DND-41 (cell line): ENCODE data around the gene MANBA.

Source experiments
- EZH2 ChIP-seq: IDR thresholded peaks from 3 replicates; pipeline ENCODE4 v1.6.1; 2012; ENCODE audit warnings: borderline replicate concordance, low read depth, mild to moderate bottlenecking, moderate library complexity, low read length, inconsistent platforms; ENCODE audit not compliant: severe bottlenecking
- TF ChIP-seq, protein P1 (sequence below): IDR thresholded peaks from 2 replicates; pipeline ENCODE4 v1.5.1; 2012; ENCODE audit warnings: borderline replicate concordance, low read length, moderate library complexity, mild to moderate bottlenecking; ENCODE audit not compliant: poor library complexity, severe bottlenecking; ENCODE audit errors: extremely low read depth

DNA sequence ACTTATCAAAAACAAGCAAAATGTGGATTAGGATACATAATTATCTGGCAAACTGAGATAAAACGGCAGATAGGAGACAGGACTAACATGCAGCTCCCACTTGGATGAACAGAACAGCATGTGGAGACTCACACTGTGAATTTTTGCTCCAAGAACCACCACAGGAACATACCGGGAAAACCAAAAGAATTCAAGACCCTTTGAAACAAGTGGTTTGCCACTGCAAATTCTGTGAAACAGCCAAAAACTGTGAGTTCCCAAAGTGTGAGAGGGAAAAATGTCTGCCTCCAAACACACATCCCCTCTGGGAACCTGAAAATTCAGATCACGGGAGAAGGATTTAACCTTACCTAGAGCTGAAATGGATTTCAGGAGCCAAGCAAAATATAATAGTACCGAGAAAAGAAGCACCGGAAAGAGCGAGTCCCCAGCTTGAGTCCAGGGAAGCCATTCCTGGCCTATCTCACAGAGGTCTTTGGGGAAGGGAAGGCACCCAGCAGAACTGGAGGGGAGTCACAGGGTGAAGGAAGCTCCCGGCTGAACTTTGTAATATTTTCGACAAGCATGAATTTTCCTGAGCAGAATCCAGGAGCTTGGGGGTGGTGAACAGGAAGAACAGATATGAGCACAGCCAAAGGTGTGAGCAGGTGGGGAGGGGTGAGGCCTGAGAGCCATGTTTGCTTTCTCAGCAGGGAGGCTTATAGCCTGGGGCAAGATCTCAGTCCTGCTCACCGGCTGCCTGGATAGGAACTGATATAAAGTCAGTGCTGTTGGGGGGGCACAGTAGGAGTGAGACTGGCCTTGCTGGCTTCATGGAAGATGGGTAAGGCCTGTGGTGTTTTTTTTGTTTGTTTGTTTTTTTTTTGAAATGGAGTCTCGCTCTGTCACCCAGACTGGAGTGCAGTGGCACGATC lies 23.9 kb downstream of the MANBA start:
- TF ChIP-seq, protein P1, sequence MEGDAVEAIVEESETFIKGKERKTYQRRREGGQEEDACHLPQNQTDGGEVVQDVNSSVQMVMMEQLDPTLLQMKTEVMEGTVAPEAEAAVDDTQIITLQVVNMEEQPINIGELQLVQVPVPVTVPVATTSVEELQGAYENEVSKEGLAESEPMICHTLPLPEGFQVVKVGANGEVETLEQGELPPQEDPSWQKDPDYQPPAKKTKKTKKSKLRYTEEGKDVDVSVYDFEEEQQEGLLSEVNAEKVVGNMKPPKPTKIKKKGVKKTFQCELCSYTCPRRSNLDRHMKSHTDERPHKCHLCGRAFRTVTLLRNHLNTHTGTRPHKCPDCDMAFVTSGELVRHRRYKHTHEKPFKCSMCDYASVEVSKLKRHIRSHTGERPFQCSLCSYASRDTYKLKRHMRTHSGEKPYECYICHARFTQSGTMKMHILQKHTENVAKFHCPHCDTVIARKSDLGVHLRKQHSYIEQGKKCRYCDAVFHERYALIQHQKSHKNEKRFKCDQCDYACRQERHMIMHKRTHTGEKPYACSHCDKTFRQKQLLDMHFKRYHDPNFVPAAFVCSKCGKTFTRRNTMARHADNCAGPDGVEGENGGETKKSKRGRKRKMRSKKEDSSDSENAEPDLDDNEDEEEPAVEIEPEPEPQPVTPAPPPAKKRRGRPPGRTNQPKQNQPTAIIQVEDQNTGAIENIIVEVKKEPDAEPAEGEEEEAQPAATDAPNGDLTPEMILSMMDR, result no peak
- no peak for TF ChIP-seq EZH2
